GM12878 (cell line): Measurements from ENCODE around the gene SYTL1. TPM values are rescaled to one million over a fixed set of nuclear protein-coding genes. Genes with fewer than 3 reads are reported as not detected.

ENCODE experiments used
- ATAC-seq: fragments of 200-7000 bp; cut with Tn5 transposase; 3 replicates; pipeline ENCODE4 v1.9.1; 2020; ENCODE audit warnings: mild to moderate bottlenecking, moderate library complexity
- BruUV-seq: library from RNA; stranded (reverse); fragments of 400-500 nt; replicated peaks from 2 replicates; lab custom pipeline; 2021; lab: Mats Ljungman, UMichigan
- CTCF ChIA-PET: fragments of 300-600 bp; sonication (Branson Sonifier 250); formaldehyde crosslinking; extraction: SDS; loops from one replicate; lab custom pipeline; 2021; ENCODE audit warnings: inconsistent platforms; lab: Yijun Ruan, JAX
- POLR2A ChIA-PET: fragments of 350-600 bp; formaldehyde crosslinking; extraction: SDS; loops from one replicate; lab custom pipeline; 2021; ENCODE audit warnings: inconsistent platforms; lab: Charles Lee
- RAD21 ChIA-PET: fragments of 300-600 bp; sonication (Branson Sonifier 250); formaldehyde crosslinking; loops from one replicate; lab custom pipeline; 2023; ENCODE audit warnings: antibody characterized with exemption; ENCODE audit not compliant: unreplicated experiment; lab: Charles Lee
- SMC1A ChIA-PET: fragments of 300-600 bp; sonication (Branson Sonifier 250); formaldehyde crosslinking; loops from one replicate; lab custom pipeline; 2023; ENCODE audit not compliant: unreplicated experiment, uncharacterized antibody; lab: Charles Lee
- DNase-seq: peaks from one replicate; pipeline ENCODE4 v3.0.0-alpha.2; 2011; ENCODE audit warnings: low read depth, low spot score
- FAIRE-seq: peaks from 3 replicates; lab custom pipeline; 2011; peaks lifted over from hg19 to GRCh38; lab: Jason Lieb, UNC
- H2AFZ ChIP-seq: 2 replicates; pipeline ENCODE4 v1.6.0; 2011; ENCODE audit warnings: low read depth, low read length, control low read depth; ENCODE audit not compliant: control insufficient read depth
- H3K27ac ChIP-seq: 2 replicates; pipeline ENCODE4 v1.5.1; 2011; ENCODE audit warnings: control low read depth; ENCODE audit not compliant: control insufficient read depth, insufficient read depth
- H3K27me3 ChIP-seq, 2 experiments: replicated peaks in 1 of 2; 2 replicates each; pipeline versions ENCODE4 v1.6.0 to v1.6.1; 2011; ENCODE audit warnings: low read length in 1 of 2; ENCODE audit not compliant: control insufficient read depth in 2 of 2, insufficient read depth in 2 of 2
- H3K36me3 ChIP-seq, 2 experiments: 2 replicates each; pipeline ENCODE4 v1.5.1; 2011; ENCODE audit warnings: low read length in 1 of 2; ENCODE audit not compliant: control insufficient read depth in 2 of 2, insufficient read depth in 2 of 2
- H3K4me1 ChIP-seq: 2 replicates; pipeline ENCODE4 v1.6.1; 2011; ENCODE audit warnings: mild to moderate bottlenecking, low read length, moderate library complexity, mixed read lengths; ENCODE audit not compliant: control insufficient read depth, insufficient read depth
- H3K4me2 ChIP-seq: 2 replicates; pipeline ENCODE4 v1.6.0; 2011; ENCODE audit warnings: control low read depth; ENCODE audit not compliant: control insufficient read depth, insufficient read depth
- H3K4me3 ChIP-seq: fragments of 200-600 bp; sonication (generic); 2 replicates; pipeline ENCODE4 v1.5.1; 2016
- H3K79me2 ChIP-seq: 2 replicates; pipeline ENCODE4 v1.6.0; 2011; ENCODE audit warnings: low read length; ENCODE audit not compliant: control insufficient read depth, insufficient read depth
- H3K9ac ChIP-seq: 2 replicates; pipeline ENCODE4 v1.8.0; 2011; ENCODE audit warnings: low read length, control low read depth, mixed read lengths; ENCODE audit not compliant: control insufficient read depth, insufficient read depth
- H3K9me3 ChIP-seq: replicated peaks from 3 replicates; pipeline ENCODE4 v1.5.1; 2011; ENCODE audit warnings: mild to moderate bottlenecking, low read length; ENCODE audit not compliant: control insufficient read depth, insufficient read depth
- H4K20me1 ChIP-seq: 2 replicates; pipeline ENCODE4 v1.6.0; 2011; ENCODE audit not compliant: control insufficient read depth, insufficient read depth
- ATF7 ChIP-seq: fragments of 450-650 bp; IDR thresholded peaks from 2 replicates; pipeline ENCODE4 v1.6.1; 2016; ENCODE audit warnings: low read depth, mild to moderate bottlenecking
- BRCA1 ChIP-seq: IDR thresholded peaks from 2 replicates; pipeline ENCODE4 v1.6.1; 2011; ENCODE audit warnings: low read depth, low read length, improper control_type of control experiment
- CHD4 ChIP-seq: fragments of 200-600 bp; sonication (generic); IDR thresholded peaks from 2 replicates; pipeline ENCODE4 v1.6.1; 2016; ENCODE audit warnings: mild to moderate bottlenecking
- E2F8 ChIP-seq: fragments of 450-650 bp; IDR thresholded peaks from 2 replicates; pipeline ENCODE4 v1.6.1; 2018; ENCODE audit warnings: mild to moderate bottlenecking, low read depth, moderate library complexity; ENCODE audit not compliant: partially characterized antibody
- FOXK2 ChIP-seq: fragments of 450-650 bp; IDR thresholded peaks from 2 replicates; pipeline ENCODE4 v1.6.1; 2017; ENCODE audit warnings: mild to moderate bottlenecking, moderate library complexity
- GATAD2B ChIP-seq: fragments of 450-650 bp; conservative IDR thresholded peaks from 2 replicates; pipeline ENCODE4 v1.6.1; 2017; ENCODE audit warnings: low read depth, mild to moderate bottlenecking, moderate library complexity
- MTA2 ChIP-seq: fragments of 450-650 bp; IDR thresholded peaks from 2 replicates; pipeline ENCODE4 v1.6.1; 2016; ENCODE audit warnings: low read depth, mild to moderate bottlenecking, moderate library complexity
- PML ChIP-seq: IDR thresholded peaks from 2 replicates; pipeline ENCODE4 v1.6.1; 2012; ENCODE audit warnings: low read length, inconsistent platforms
- POLR2AphosphoS5 ChIP-seq: IDR thresholded peaks from 2 replicates; pipeline ENCODE4 v1.6.1; 2011; ENCODE audit warnings: mild to moderate bottlenecking, low read length, inconsistent platforms
- SIN3A ChIP-seq: IDR thresholded peaks from 2 replicates; pipeline ENCODE4 v1.6.1; 2012; ENCODE audit warnings: low read depth, low read length, improper control_type of control experiment
- SMAD5 ChIP-seq: IDR thresholded peaks from 2 replicates; pipeline ENCODE4 v1.6.1; 2016; ENCODE audit warnings: antibody characterized with exemption, low read depth
- TBL1XR1 ChIP-seq: IDR thresholded peaks from 2 replicates; pipeline ENCODE4 v1.6.1; 2012; ENCODE audit warnings: low read depth, low read length, improper control_type of control experiment
- YY1 ChIP-seq: IDR thresholded peaks from 2 replicates; pipeline ENCODE4 v1.6.1; 2011; ENCODE audit warnings: low read depth, mild to moderate bottlenecking, low read length
- ZNF24 ChIP-seq: fragments of 450-650 bp; IDR thresholded peaks from 2 replicates; pipeline ENCODE4 v1.6.1; 2017; ENCODE audit warnings: antibody characterized with exemption, mild to moderate bottlenecking
- WGBS: methylation state at CpG from one replicate; pipeline ENCODE4 v1.1.6; 2016; ENCODE audit warnings: low lambda C conversion rate; ENCODE audit not compliant: insufficient replicate concordance, insufficient coverage; ENCODE audit errors: missing lambda C conversion rate; 5-methylcytosine and 5-hydroxymethylcytosine counted together
- in situ Hi-C: fragments of 300-500 bp; cut with MboI; formaldehyde crosslinking; loops from 9 replicates; pipeline ENCODE4 v1.14.3; 2018; ENCODE audit warnings: mixed read lengths
- intact Hi-C: fragments of 100-400 bp; cut with micrococcal nuclease; formaldehyde crosslinking; loops from one replicate; pipeline ENCODE4 v1.14.2; 2022; ENCODE audit not compliant: unreplicated experiment
- polyA plus RNA-seq, 11 experiments: library from polyadenylated mRNA; depleted of rRNA in 4 of 11; unstranded in 6 of 11; stranded (reverse) in 5 of 11; fragments of >200 nt; fragmentation: Nextera tagmentation in 4 of 11; fragmentation: Illumina TruSeq in 1 of 11; extraction: Ambion mirVana in 4 of 11; extraction: Trizol in 1 of 11; gene quantifications; 1 replicate in 1 of 11; 2 replicates in 10 of 11; pipeline versions ENCODE4 v1.2.1 to v1.2.3, GENCODE V29; 2011 to 2016; ENCODE audit warnings: inconsistent platforms in 2 of 11, missing spikeins in 2 of 11, low read depth in 1 of 11
- total RNA-seq, 4 experiments: library from RNA; depleted of rRNA in 3 of 4; stranded (reverse); fragments of >200 nt in 3 of 4; fragmentation: Illumina TruSeq in 1 of 4; extraction: Trizol in 1 of 4; gene quantifications; 2 replicates each; pipeline versions ENCODE4 v1.2.1 to v1.2.3, GENCODE V29; 2013 to 2021
- TF ChIP-seq, protein P1 (sequence below): fragments of 450-650 bp; IDR thresholded peaks from 2 replicates; pipeline ENCODE4 v1.6.1; 2016; ENCODE audit warnings: mild to moderate bottlenecking
- TF ChIP-seq, protein P2 (sequence below): IDR thresholded peaks from 2 replicates; pipeline ENCODE4 v1.6.1; 2012; ENCODE audit warnings: mild to moderate bottlenecking, low read depth, low read length
- TF ChIP-seq, protein P3 (sequence below): fragments of 450-650 bp; IDR thresholded peaks from 2 replicates; pipeline ENCODE4 v1.6.1; 2014; ENCODE audit warnings: mild to moderate bottlenecking

SYTL1 gene
- total and polyA plus RNA-seq, 10 of the 15 experiments (the other 5 are each of a cell fraction or from before 2014, with no cell fraction given): 0.72 to 45.6 (median 14.8) TPM

DNA sequence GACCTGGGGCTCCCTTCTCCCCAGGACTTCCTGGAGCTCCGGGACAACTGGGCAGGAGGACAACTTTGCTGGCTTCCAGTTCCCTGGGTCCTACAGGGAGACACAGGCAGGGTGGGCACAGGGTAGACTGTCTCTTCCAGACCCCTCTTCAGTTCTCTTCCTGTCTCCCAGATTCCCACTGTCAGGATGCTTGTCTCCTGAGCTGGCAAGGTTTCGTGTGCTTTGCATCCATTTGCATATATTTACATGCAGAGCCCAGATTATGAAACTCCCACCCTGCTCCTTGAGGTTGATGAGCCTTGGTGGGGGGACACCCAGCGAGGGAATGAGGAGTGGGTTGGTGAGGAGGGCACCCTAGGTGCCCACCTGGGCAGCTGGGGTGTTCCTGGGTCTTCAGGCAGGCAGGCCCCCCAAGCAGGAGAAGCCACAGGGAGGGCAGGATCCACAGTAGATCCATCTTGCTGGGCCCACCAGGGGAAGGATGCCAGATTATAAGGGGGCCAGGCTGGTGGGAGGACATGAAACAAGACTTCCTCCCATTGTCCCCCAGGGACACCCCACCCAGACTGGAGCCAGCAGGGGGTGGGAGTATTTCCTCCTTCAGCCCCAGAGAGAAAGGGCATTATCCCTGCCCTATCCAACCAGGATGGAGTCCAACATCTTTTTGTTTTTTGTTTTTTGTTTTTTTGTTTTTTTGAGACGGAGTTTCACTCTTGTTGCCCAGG is 32.7 kb downstream of the SYTL1 start, which contains the start of gene FCN3:
FCN3 (minus strand) TSS at position 463 of the 725 bp plus-strand sequence; CDS start at position 457, 6 bp downstream.
- no peaks in the 10 kb centered on the region for H3K9me3 ChIP-seq
- no peak within 1 kb of the TSS for H3K27ac ChIP-seq
- POLR2A ChIA-PET: no interaction called here
- H3K9ac ChIP-seq: no peak within 1 kb of the TSS
- ATAC-seq (no peak), DNase-seq (no peak), FAIRE-seq (no peak)
- H3K36me3 ChIP-seq: no peaks in the 10 kb centered on the region
- no TSS peak for BruUV-seq
- no peak within 1 kb of the TSS for H3K4me2 ChIP-seq
- RAD21 ChIA-PET: no interaction called here
- no peaks in the 10 kb centered on the region; a peak in 2 of 4 replicates for H3K27me3 ChIP-seq
- SMC1A ChIA-PET: interaction anchor here (0.7 kb wide), 1 partner anchor 42 kb away, joined by 3 read pairs; no protein-coding TSS in a partner anchor
- peaks cover 4% of the 10 kb centered on the region; the same call in 1 of the 2 replicates for H3K4me1 ChIP-seq
- TF ChIP-seq, protein P1, sequence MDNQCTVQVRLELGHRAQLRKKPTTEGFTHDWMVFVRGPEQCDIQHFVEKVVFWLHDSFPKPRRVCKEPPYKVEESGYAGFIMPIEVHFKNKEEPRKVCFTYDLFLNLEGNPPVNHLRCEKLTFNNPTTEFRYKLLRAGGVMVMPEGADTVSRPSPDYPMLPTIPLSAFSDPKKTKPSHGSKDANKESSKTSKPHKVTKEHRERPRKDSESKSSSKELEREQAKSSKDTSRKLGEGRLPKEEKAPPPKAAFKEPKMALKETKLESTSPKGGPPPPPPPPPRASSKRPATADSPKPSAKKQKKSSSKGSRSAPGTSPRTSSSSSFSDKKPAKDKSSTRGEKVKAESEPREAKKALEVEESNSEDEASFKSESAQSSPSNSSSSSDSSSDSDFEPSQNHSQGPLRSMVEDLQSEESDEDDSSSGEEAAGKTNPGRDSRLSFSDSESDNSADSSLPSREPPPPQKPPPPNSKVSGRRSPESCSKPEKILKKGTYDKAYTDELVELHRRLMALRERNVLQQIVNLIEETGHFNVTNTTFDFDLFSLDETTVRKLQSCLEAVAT: no peak
- TF ChIP-seq MTA2 (no peak), SIN3A (no peak), PML (no peak), E2F8 (no peak), ZNF24 (no peak), POLR2AphosphoS5 (no peak), GATAD2B (no peak), FOXK2 (no peak), YY1 (no peak), TBL1XR1 (no peak), ATF7 (no peak), CHD4 (no peak), SMAD5 (no peak), BRCA1 (no peak)
- TF ChIP-seq, protein P2, sequence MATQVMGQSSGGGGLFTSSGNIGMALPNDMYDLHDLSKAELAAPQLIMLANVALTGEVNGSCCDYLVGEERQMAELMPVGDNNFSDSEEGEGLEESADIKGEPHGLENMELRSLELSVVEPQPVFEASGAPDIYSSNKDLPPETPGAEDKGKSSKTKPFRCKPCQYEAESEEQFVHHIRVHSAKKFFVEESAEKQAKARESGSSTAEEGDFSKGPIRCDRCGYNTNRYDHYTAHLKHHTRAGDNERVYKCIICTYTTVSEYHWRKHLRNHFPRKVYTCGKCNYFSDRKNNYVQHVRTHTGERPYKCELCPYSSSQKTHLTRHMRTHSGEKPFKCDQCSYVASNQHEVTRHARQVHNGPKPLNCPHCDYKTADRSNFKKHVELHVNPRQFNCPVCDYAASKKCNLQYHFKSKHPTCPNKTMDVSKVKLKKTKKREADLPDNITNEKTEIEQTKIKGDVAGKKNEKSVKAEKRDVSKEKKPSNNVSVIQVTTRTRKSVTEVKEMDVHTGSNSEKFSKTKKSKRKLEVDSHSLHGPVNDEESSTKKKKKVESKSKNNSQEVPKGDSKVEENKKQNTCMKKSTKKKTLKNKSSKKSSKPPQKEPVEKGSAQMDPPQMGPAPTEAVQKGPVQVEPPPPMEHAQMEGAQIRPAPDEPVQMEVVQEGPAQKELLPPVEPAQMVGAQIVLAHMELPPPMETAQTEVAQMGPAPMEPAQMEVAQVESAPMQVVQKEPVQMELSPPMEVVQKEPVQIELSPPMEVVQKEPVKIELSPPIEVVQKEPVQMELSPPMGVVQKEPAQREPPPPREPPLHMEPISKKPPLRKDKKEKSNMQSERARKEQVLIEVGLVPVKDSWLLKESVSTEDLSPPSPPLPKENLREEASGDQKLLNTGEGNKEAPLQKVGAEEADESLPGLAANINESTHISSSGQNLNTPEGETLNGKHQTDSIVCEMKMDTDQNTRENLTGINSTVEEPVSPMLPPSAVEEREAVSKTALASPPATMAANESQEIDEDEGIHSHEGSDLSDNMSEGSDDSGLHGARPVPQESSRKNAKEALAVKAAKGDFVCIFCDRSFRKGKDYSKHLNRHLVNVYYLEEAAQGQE: no peak
- TF ChIP-seq, protein P3, sequence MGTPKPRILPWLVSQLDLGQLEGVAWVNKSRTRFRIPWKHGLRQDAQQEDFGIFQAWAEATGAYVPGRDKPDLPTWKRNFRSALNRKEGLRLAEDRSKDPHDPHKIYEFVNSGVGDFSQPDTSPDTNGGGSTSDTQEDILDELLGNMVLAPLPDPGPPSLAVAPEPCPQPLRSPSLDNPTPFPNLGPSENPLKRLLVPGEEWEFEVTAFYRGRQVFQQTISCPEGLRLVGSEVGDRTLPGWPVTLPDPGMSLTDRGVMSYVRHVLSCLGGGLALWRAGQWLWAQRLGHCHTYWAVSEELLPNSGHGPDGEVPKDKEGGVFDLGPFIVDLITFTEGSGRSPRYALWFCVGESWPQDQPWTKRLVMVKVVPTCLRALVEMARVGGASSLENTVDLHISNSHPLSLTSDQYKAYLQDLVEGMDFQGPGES: no peak
- H2AFZ ChIP-seq: no peak within 1 kb of the TSS
- no peaks in the 10 kb centered on the region for H3K79me2 ChIP-seq
- H4K20me1 ChIP-seq: no peaks in the 10 kb centered on the region
- intact Hi-C loops: no loop called here
- H3K4me3 ChIP-seq: no peak within 1 kb of the TSS
- WGBS: 10% methylated on average over 4 of the region's 4 CpGs
- in situ Hi-C loops: no loop called here
- CTCF ChIA-PET: interaction anchor here (1.2 to 1.5 kb wide), 3 partner anchors 12 to 74 kb away, joined by 3 to 5 read pairs (median 4); no protein-coding TSS in a partner anchor
